Effector memory CD4-positive, alpha-beta T cell (primary cell): ENCODE data around the gene MEI4.
"Not testable (repeated sequence)": the region's sequence is repeated elsewhere in the genome, so short reads cannot be mapped to it uniquely, and the experiment has no call there.

Experiments used
- DNase-seq, 3 donors: peaks; one replicate each; pipeline ENCODE4 v3.0.0-alpha.2; 2020
- H3K27ac ChIP-seq: 2 replicates; pipeline ENCODE4 v1.7.0; 2013; ENCODE audit warnings: mild to moderate bottlenecking, low read length, moderate library complexity; ENCODE audit not compliant: insufficient read depth, poor library complexity, severe bottlenecking
- H3K27me3 ChIP-seq: replicated peaks from 2 replicates; pipeline ENCODE4 v1.7.0; 2013; ENCODE audit warnings: mild to moderate bottlenecking, low read length; ENCODE audit not compliant: insufficient read depth, control insufficient read depth, poor library complexity, severe bottlenecking
- H3K36me3 ChIP-seq: 2 replicates; pipeline ENCODE4 v1.7.0; 2013; ENCODE audit warnings: mild to moderate bottlenecking, low read length, moderate library complexity; ENCODE audit not compliant: control insufficient read depth, insufficient read depth
- H3K4me1 ChIP-seq: 2 replicates; pipeline ENCODE4 v1.7.0; 2013; ENCODE audit warnings: low read length, mild to moderate bottlenecking; ENCODE audit not compliant: control insufficient read depth, insufficient read depth, poor library complexity, severe bottlenecking
- H3K4me3 ChIP-seq: 2 replicates; pipeline ENCODE4 v1.7.0; 2013; ENCODE audit warnings: low read length, low read depth, mild to moderate bottlenecking; ENCODE audit not compliant: insufficient read depth, poor library complexity, severe bottlenecking
- H3K9me3 ChIP-seq: 2 replicates; pipeline ENCODE4 v1.7.0; 2013; ENCODE audit warnings: mild to moderate bottlenecking, low read length, moderate library complexity; ENCODE audit not compliant: control insufficient read depth

Gene MEI4

GRCh38 chr6:77740380-77740779 lies 87.5 kb downstream of the MEI4 start:
- Histone ChIP-seq H3K27me3 (no peaks in the 10 kb centered on the region), H3K27ac (no peak overlapping the region), H3K9me3 (no peaks in the 10 kb centered on the region), H3K4me3 (no peak overlapping the region), H3K4me1 (no peaks in the 10 kb centered on the region), H3K36me3 (no peaks in the 10 kb centered on the region)
- DNase-seq: no peak

- H3K4me1 ChIP-seq: not testable (repeated sequence)
Observed at GRCh38 chr6:77752156-77752555, 99.3 kb downstream of the MEI4 start.

DNA sequence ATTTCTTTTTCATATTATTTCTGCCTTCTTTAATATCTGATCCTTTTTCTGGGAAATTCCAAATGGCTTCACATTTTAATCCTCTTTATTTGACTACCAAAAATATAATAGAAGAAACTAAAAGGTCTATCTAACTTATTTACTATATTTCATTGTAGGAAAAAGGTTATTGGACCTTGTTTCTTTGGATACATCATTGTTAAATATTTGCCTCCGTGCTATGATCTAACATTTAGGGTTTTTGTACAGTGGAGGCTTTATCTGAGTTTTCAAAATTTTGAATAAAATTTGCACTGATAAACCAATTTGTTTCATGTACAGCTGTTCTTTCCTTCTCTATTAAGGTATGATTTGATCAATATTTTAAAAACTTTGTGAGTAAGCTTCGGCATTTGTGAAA lies 109.5 kb downstream of the MEI4 start:
- DNase-seq: no peak
- Histone ChIP-seq H3K4me3 (no peak overlapping the region), H3K27me3 (no peaks in the 10 kb centered on the region), H3K9me3 (no peaks in the 10 kb centered on the region), H3K4me1 (no peaks in the 10 kb centered on the region), H3K36me3 (no peaks in the 10 kb centered on the region), H3K27ac (no peak overlapping the region)

More at GRCh38 chr6:77752156-77752555, 99.3 kb downstream of the MEI4 start:
- DNase-seq, H3K27ac ChIP-seq, H3K4me3 ChIP-seq, H3K9me3 ChIP-seq, H3K36me3 ChIP-seq, H3K27me3 ChIP-seq: not testable (repeated sequence)

DNA sequence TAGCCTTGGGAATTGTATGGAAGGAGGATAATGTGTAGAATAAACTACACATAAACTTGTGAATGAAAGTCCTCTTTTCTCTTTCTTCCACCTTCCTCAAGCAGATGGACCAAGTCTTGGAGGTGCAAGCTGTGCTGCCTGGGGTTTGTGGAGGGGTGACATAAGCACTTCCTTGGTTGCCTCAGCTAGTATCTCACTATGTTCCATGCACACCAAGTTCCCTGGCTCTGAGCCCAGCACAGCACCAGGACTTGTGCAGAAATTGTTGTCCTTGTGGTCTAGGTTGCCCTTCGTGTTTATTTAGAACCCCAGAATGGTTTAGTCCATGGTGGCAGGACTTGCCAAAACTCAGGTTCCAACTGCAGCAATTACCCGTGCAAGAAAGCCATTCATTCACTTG lies 110.3 kb downstream of the MEI4 start:
- Histone ChIP-seq H3K27me3 (no peaks in the 10 kb centered on the region), H3K27ac (no peak overlapping the region), H3K4me1 (no peaks in the 10 kb centered on the region), H3K4me3 (no peak overlapping the region), H3K36me3 (no peaks in the 10 kb centered on the region), H3K9me3 (no peaks in the 10 kb centered on the region)
- DNase-seq: no peak

GRCh38 chr6:77764364-77764763 lies 111.5 kb downstream of the MEI4 start:
- no peak overlapping the region for H3K27ac ChIP-seq
- no peaks in the 10 kb centered on the region for H3K9me3 ChIP-seq
- no peaks in the 10 kb centered on the region for H3K27me3 ChIP-seq
- no peaks in the 10 kb centered on the region for H3K36me3 ChIP-seq
- no peak for DNase-seq
- H3K4me3 ChIP-seq: no peak overlapping the region
- H3K4me1 ChIP-seq: no peaks in the 10 kb centered on the region

DNA sequence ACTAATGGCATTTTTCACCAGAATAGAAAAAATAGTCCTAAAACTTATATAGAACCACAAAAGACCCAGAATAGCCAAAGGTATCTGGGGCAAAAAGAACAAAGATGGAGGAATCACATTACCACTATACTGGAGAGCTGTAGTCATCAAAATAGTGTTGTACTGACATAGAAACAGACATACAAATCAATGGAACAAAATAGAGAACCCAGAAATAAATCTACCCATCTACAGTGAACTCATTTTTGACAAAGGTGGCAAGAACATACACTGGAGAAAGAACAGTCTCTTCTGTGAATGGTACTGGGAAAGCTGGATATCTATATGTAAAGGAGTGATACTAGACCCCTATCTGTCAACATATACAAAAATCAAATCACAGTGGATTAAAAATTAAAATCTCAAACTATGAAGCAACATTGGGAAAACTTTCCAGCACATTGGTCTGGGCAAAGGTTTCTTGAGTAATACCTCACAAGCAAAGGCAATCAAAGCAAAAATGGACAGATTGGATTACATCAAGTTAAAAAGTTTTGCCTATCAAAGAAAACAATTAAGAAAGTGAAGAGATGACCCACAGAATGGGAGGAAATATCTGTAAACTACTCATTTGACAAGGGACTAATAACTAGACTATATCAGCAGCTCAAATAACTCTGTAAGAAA lies 120.5 kb downstream of the MEI4 start:
- no peak for DNase-seq
- no peak overlapping the region for H3K4me3 ChIP-seq
- H3K36me3 ChIP-seq: no peaks in the 10 kb centered on the region
- H3K27ac ChIP-seq: no peak overlapping the region
- no peaks in the 10 kb centered on the region for H3K27me3 ChIP-seq
- H3K9me3 ChIP-seq: no peaks in the 10 kb centered on the region
- no peaks in the 10 kb centered on the region for H3K4me1 ChIP-seq

DNA sequence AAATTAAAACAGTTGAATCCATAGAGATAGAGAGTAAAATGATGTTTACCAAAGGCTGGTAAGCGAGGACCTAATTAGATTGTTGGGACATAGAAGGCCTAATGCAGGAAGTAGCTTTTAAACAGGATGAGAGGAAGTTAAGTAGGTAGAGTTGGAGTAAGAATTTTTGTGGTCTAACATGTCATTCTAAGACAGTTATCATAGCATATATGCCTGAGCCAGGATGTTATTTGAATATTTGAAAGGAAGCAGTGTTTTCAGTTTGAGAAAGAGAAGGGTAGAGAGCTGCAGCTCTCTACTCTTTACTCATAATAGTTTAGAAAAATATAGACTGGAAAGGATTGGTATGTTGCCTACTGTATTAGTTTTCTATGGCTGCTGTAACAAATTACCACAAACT lies 121.6 kb downstream of the MEI4 start:
- H3K9me3 ChIP-seq: no peaks in the 10 kb centered on the region
- H3K36me3 ChIP-seq: no peaks in the 10 kb centered on the region
- no peak overlapping the region for H3K4me3 ChIP-seq
- no peak for DNase-seq
- H3K27ac ChIP-seq: no peak overlapping the region
- H3K4me1 ChIP-seq: no peaks in the 10 kb centered on the region
- no peaks in the 10 kb centered on the region for H3K27me3 ChIP-seq

- DNase-seq: no peak
- Histone ChIP-seq H3K4me3 (no peak overlapping the region), H3K9me3 (no peaks in the 10 kb centered on the region), H3K27ac (no peak overlapping the region), H3K4me1 (no peaks in the 10 kb centered on the region), H3K36me3 (no peaks in the 10 kb centered on the region), H3K27me3 (no peaks in the 10 kb centered on the region)
Observed at GRCh38 chr6:77776441-77776840, 123.6 kb downstream of the MEI4 start.

DNA sequence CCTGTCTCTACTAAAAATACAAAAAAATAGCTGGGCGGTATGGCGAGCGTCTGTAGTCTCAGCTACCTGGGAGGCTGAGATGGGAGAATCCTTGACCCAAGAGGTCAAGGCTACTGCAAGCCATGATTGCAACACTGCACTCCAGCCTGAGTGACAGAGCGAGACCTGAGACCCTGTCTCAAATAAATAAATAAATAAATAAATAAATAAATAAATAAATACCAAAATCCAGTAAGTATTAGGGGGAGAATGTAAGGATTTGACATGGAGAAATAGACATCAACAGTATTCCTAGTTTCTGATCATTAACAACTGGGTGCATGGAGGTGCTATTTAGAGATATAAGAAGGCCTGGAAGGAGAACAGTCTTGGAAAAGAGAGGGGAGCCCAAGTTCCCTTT lies 125.7 kb downstream of the MEI4 start:
- Histone ChIP-seq H3K27ac (no peak overlapping the region), H3K27me3 (no peaks in the 10 kb centered on the region), H3K36me3 (no peaks in the 10 kb centered on the region), H3K4me3 (no peak overlapping the region), H3K4me1 (no peaks in the 10 kb centered on the region), H3K9me3 (no peaks in the 10 kb centered on the region)
- DNase-seq: no peak

GRCh38 chr6:77786935-77787629 lies 134.2 kb downstream of the MEI4 start:
- Histone ChIP-seq H3K4me3 (no peak overlapping the region), H3K36me3 (no peaks in the 10 kb centered on the region), H3K4me1 (no peaks in the 10 kb centered on the region), H3K27ac (no peak overlapping the region), H3K9me3 (no peaks in the 10 kb centered on the region), H3K27me3 (no peaks in the 10 kb centered on the region)
- no peak for DNase-seq
